IMR-90 (cell line): ENCODE results near the gene PLXNA1. TPM values are rescaled to one million over a fixed set of nuclear protein-coding genes. Genes with fewer than 3 reads are reported as not detected.

ENCODE experiments used
- ATAC-seq: fragments of 200-7000 bp; cut with Tn5 transposase; 2 replicates; pipeline ENCODE4 v1.9.1; 2020; ENCODE audit warnings: low read depth, mild to moderate bottlenecking, moderate library complexity
- BruUV-seq: library from RNA; stranded (reverse); fragments of 400-500 nt; replicated peaks from 2 replicates; lab custom pipeline; 2021; lab: Mats Ljungman, UMichigan
- CTCF ChIA-PET: fragments of 300-600 bp; formaldehyde crosslinking; extraction: SDS; loops from one replicate; lab custom pipeline; 2021; ENCODE audit warnings: antibody characterized with exemption; lab: Yijun Ruan, JAX
- POLR2A ChIA-PET: fragments of 300-600 bp; sonication (Branson Sonifier 250); formaldehyde crosslinking; loops from one replicate; lab custom pipeline; 2022; ENCODE audit warnings: antibody characterized with exemption; ENCODE audit not compliant: unreplicated experiment; lab: Charles Lee
- DNase-seq: peaks from one replicate; pipeline ENCODE4 v3.0.0; 2013
- H2AFZ ChIP-seq: replicated peaks from 2 replicates; pipeline ENCODE3; 2013; ENCODE audit warnings: low read length, mild to moderate bottlenecking; ENCODE audit not compliant: poor library complexity
- H2AK5ac ChIP-seq: 2 replicates; pipeline ENCODE4 v1.6.1; 2013; ENCODE audit warnings: low read depth, low read length, inconsistent platforms
- H2AK9ac ChIP-seq: replicated peaks from 2 replicates; pipeline ENCODE3; 2013; ENCODE audit warnings: mild to moderate bottlenecking, low read depth, low read length, moderate library complexity; ENCODE audit not compliant: poor library complexity
- H2BK120ac ChIP-seq: 2 replicates; pipeline ENCODE4 v1.6.1; 2013; ENCODE audit warnings: low read depth, low read length, inconsistent platforms
- H2BK15ac ChIP-seq: 3 replicates; pipeline ENCODE4 v1.6.1; 2013; ENCODE audit warnings: low read depth, low read length, inconsistent platforms
- H2BK20ac ChIP-seq: 2 replicates; pipeline ENCODE4 v1.6.1; 2013; ENCODE audit warnings: low read depth, mild to moderate bottlenecking, inconsistent platforms, low read length, moderate library complexity
- H2BK5ac ChIP-seq: 2 replicates; pipeline ENCODE4 v1.6.1; 2013; ENCODE audit warnings: mild to moderate bottlenecking, low read depth, low read length, inconsistent platforms; ENCODE audit not compliant: poor library complexity, severe bottlenecking
- H3K14ac ChIP-seq: replicated peaks from 2 replicates; pipeline ENCODE4 v1.6.1; 2013; ENCODE audit warnings: low read depth, low read length, inconsistent platforms
- H3K18ac ChIP-seq: 2 replicates; pipeline ENCODE4 v1.6.1; 2013; ENCODE audit warnings: low read depth, low read length, control low read depth
- H3K23ac ChIP-seq: 2 replicates; pipeline ENCODE4 v1.6.1; 2013; ENCODE audit warnings: low read depth, low read length, inconsistent platforms
- H3K27ac ChIP-seq: 2 replicates; pipeline ENCODE4 v1.5.1; 2013; ENCODE audit warnings: mild to moderate bottlenecking, control low read depth, low read length; ENCODE audit not compliant: insufficient read depth
- H3K27me3 ChIP-seq: 2 replicates; pipeline ENCODE4 v1.6.1; 2013; ENCODE audit warnings: low read length; ENCODE audit not compliant: control insufficient read depth, insufficient read depth
- H3K36me3 ChIP-seq: 2 replicates; pipeline ENCODE4 v1.6.1; 2013; ENCODE audit warnings: low read length, mixed read lengths; ENCODE audit not compliant: control insufficient read depth, insufficient read depth
- H3K4ac ChIP-seq: 2 replicates; pipeline ENCODE4 v1.6.1; 2013; ENCODE audit warnings: low read depth, low read length, inconsistent platforms
- H3K4me1 ChIP-seq: 2 replicates; pipeline ENCODE4 v1.6.1; 2013; ENCODE audit warnings: low read length, mixed read lengths; ENCODE audit not compliant: control insufficient read depth, insufficient read depth
- H3K4me2 ChIP-seq: 2 replicates; pipeline ENCODE4 v1.6.1; 2013; ENCODE audit warnings: low read depth, mild to moderate bottlenecking, control low read depth, low read length, moderate library complexity
- H3K4me3 ChIP-seq: 2 replicates; pipeline ENCODE4 v1.5.1; 2013; ENCODE audit warnings: low read depth, mild to moderate bottlenecking, control low read depth, low read length, moderate library complexity; ENCODE audit not compliant: insufficient read depth
- H3K56ac ChIP-seq: 2 replicates; pipeline ENCODE4 v1.6.1; 2013; ENCODE audit warnings: low read length, inconsistent platforms; ENCODE audit not compliant: insufficient read depth; ENCODE audit errors: extremely low read depth
- H3K79me1 ChIP-seq, 2 experiments: 2 replicates each; pipeline ENCODE4 v1.6.1; 2013; ENCODE audit warnings: low read length in 2 of 2, inconsistent platforms in 1 of 2, low read depth in 1 of 2
- H3K9ac ChIP-seq: 2 replicates; pipeline ENCODE4 v1.6.1; 2013; ENCODE audit warnings: low read depth, low read length, control low read depth
- H3K9me1 ChIP-seq: 2 replicates; pipeline ENCODE4 v1.6.1; 2013; ENCODE audit warnings: low read length, inconsistent platforms; ENCODE audit not compliant: insufficient read depth
- H3K9me3 ChIP-seq: 2 replicates; pipeline ENCODE4 v1.6.1; 2013; ENCODE audit warnings: low read length; ENCODE audit not compliant: control insufficient read depth, insufficient read depth
- H4K20me1 ChIP-seq: 2 replicates; pipeline ENCODE4 v1.6.1; 2013; ENCODE audit warnings: low read length, inconsistent platforms; ENCODE audit not compliant: insufficient read depth
- H4K5ac ChIP-seq: 2 replicates; pipeline ENCODE4 v1.6.1; 2013; ENCODE audit warnings: mild to moderate bottlenecking, low read depth, low read length, control low read depth
- H4K8ac ChIP-seq, 2 experiments: 2 replicates each; pipeline ENCODE4 v1.6.1; 2013; ENCODE audit warnings: low read depth in 2 of 2, low read length in 2 of 2, control low read depth in 1 of 2, inconsistent platforms in 1 of 2
- H4K91ac ChIP-seq: 2 replicates; pipeline ENCODE4 v1.6.1; 2013; ENCODE audit warnings: low read depth, low read length, inconsistent platforms; ENCODE audit not compliant: insufficient read depth
- BHLHE40 ChIP-seq: fragments of 150-350 bp; IDR thresholded peaks from 2 replicates; pipeline ENCODE4 v1.6.1; 2016; ENCODE audit warnings: mild to moderate bottlenecking, low read depth, low read length
- CEBPB ChIP-seq: IDR thresholded peaks from 2 replicates; pipeline ENCODE4 v1.6.1; 2012; ENCODE audit warnings: low read depth, low read length, improper control_type of control experiment
- CHD1 ChIP-seq: IDR thresholded peaks from 2 replicates; pipeline ENCODE4 v1.6.1; 2012; ENCODE audit warnings: low read depth, low read length, improper control_type of control experiment
- FOS ChIP-seq: fragments of 150-350 bp; IDR thresholded peaks from 2 replicates; pipeline ENCODE4 v1.6.1; 2016; ENCODE audit warnings: low read depth, low read length
- MAFK ChIP-seq: IDR thresholded peaks from 2 replicates; pipeline ENCODE4 v1.6.1; 2012; ENCODE audit warnings: low read depth, low read length, improper control_type of control experiment
- MAZ ChIP-seq: IDR thresholded peaks from 2 replicates; pipeline ENCODE4 v1.6.1; 2012; ENCODE audit warnings: low read depth, mild to moderate bottlenecking, low read length, improper control_type of control experiment, moderate library complexity, borderline replicate concordance
- MXI1 ChIP-seq: IDR thresholded peaks from 2 replicates; pipeline ENCODE4 v1.6.1; 2012; ENCODE audit warnings: low read depth, mild to moderate bottlenecking, low read length, moderate library complexity, borderline replicate concordance
- NFE2L2 ChIP-seq: fragments of 150-350 bp; IDR thresholded peaks from 2 replicates; pipeline ENCODE4 v1.6.1; 2016; ENCODE audit warnings: low read depth, mild to moderate bottlenecking, low read length
- POLR2A ChIP-seq: IDR thresholded peaks from 2 replicates; pipeline ENCODE4 v1.6.1; 2012; ENCODE audit warnings: mild to moderate bottlenecking, low read depth, low read length
- RAD21 ChIP-seq: IDR thresholded peaks from 2 replicates; pipeline ENCODE4 v1.6.1; 2012; ENCODE audit warnings: low read length, improper control_type of control experiment
- RCOR1 ChIP-seq: IDR thresholded peaks from 2 replicates; pipeline ENCODE4 v1.6.1; 2012; ENCODE audit warnings: mild to moderate bottlenecking, low read length, improper control_type of control experiment; ENCODE audit not compliant: insufficient replicate concordance
- RFX5 ChIP-seq: IDR thresholded peaks from 2 replicates; pipeline ENCODE4 v1.8.0; 2012; ENCODE audit warnings: low read depth, mild to moderate bottlenecking, low read length, moderate library complexity
- SMC3 ChIP-seq: fragments of 150-350 bp; IDR thresholded peaks from 2 replicates; pipeline ENCODE4 v1.6.1; 2016; ENCODE audit warnings: low read depth, mild to moderate bottlenecking, antibody characterized with exemption, low read length, moderate library complexity
- WGBS, 2 experiments: methylation state at CpG; one replicate each; pipeline versions ENCODE4 v1.1.5 to v1.1.7; 2013; ENCODE audit warnings: missing lambda C conversion rate in 2 of 2; ENCODE audit not compliant: insufficient read length in 1 of 2; ENCODE audit errors: extremely low coverage in 2 of 2; 5-methylcytosine and 5-hydroxymethylcytosine counted together
- dilution Hi-C: fragments of 300-500 bp; cut with HindIII; formaldehyde crosslinking; loops from one replicate; pipeline ENCODE4 v1.14.3; 2018; ENCODE audit warnings: low sequenced_read_pairs; ENCODE audit not compliant: unreplicated experiment
- in situ Hi-C: fragments of 300-500 bp; cut with MboI; formaldehyde crosslinking; loops from 3 replicates; pipeline ENCODE4 v1.14.3; 2019; ENCODE audit warnings: low sequenced_read_pairs, inconsistent platforms, mixed read lengths
- intact Hi-C: fragments of 100-400 bp; cut with micrococcal nuclease; formaldehyde crosslinking; loops from 2 replicates; pipeline ENCODE4 v1.10.0; 2022
- polyA plus RNA-seq, 3 experiments: library from polyadenylated mRNA; depleted of rRNA; stranded (reverse); fragments of >200 nt; gene quantifications; 2 replicates each; pipeline ENCODE4 v1.2.3, GENCODE V29; 2012; ENCODE audit warnings: low replicate concordance in 1 of 3
- total RNA-seq: library from RNA; depleted of rRNA; stranded (reverse); fragments of >200 nt; gene quantifications from 2 replicates; pipeline ENCODE4 v1.2.3, GENCODE V29; 2012
- TF ChIP-seq, protein P1 (sequence below): conservative IDR thresholded peaks from 2 replicates; pipeline ENCODE4 v1.5.1; 2012; ENCODE audit warnings: mild to moderate bottlenecking, low read depth, low read length, improper control_type of control experiment
- TF ChIP-seq, protein P2 (sequence below): fragments of 150-350 bp; IDR thresholded peaks from 2 replicates; pipeline ENCODE4 v1.6.1; 2017; ENCODE audit warnings: mild to moderate bottlenecking, antibody characterized with exemption, low read length, low read depth
- TF ChIP-seq, protein P3 (sequence below): fragments of 150-350 bp; IDR thresholded peaks from 2 replicates; pipeline ENCODE4 v1.6.1; 2016; ENCODE audit warnings: low read depth, mild to moderate bottlenecking, low read length, moderate library complexity, borderline replicate concordance

Gene PLXNA1
- total and polyA plus RNA-seq, 2 of the 4 experiments (the other 2 are of a cell fraction): 13.6 to 49.4 TPM

DNA sequence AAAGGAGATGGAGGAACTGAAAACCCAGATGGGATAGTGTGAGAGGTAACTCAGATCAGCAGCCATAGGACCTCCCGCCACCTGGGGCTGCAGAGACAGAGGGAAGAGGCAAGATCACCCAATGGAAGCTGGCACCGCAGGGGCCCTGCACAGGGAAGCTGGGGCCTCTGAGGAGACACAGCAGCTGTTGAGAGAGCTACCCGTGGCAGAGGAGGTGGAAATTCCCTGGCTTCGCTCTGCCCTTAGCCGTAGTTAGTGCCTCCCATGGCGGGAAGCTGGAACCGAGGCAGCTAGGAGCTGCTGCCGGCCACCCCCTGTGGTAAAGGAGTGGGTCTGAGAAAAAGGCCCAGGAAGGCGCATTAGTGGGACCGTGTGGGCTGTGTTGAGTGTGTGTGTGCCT lies 18.0 kb upstream of the PLXNA1 start:
- no peak overlapping the region for H3K18ac ChIP-seq
- H3K4me3 ChIP-seq: no peak overlapping the region
- no peak overlapping the region for H3K4ac ChIP-seq
- H2BK120ac ChIP-seq: no peak overlapping the region
- no peak overlapping the region for H3K4me2 ChIP-seq
- no peak overlapping the region for H2AK9ac ChIP-seq
- CTCF ChIA-PET: no interaction called here
- no peaks in the 10 kb centered on the region for H3K27me3 ChIP-seq
- no TSS peak for BruUV-seq
- H3K36me3 ChIP-seq: no peaks in the 10 kb centered on the region
- no peak overlapping the region for H2BK15ac ChIP-seq
- DNase-seq (no peak), ATAC-seq (no peak)
- H2AFZ ChIP-seq: no peak overlapping the region
- intact Hi-C loops: loop anchor here (5.0 kb wide), 1 partner anchor 113 kb away; no protein-coding TSS in a partner anchor
- in situ Hi-C loops: no loop called here
- H3K9me3 ChIP-seq: no peaks in the 10 kb centered on the region
- TF ChIP-seq MAFK (no peak), BHLHE40 (no peak), CHD1 (no peak), MXI1 (no peak), RCOR1 (no peak), NFE2L2 (no peak), SMC3 (no peak), POLR2A (no peak), RFX5 (no peak), RAD21 (no peak), FOS (no peak), MAZ (no peak), CEBPB (no peak)
- TF ChIP-seq, protein P1, sequence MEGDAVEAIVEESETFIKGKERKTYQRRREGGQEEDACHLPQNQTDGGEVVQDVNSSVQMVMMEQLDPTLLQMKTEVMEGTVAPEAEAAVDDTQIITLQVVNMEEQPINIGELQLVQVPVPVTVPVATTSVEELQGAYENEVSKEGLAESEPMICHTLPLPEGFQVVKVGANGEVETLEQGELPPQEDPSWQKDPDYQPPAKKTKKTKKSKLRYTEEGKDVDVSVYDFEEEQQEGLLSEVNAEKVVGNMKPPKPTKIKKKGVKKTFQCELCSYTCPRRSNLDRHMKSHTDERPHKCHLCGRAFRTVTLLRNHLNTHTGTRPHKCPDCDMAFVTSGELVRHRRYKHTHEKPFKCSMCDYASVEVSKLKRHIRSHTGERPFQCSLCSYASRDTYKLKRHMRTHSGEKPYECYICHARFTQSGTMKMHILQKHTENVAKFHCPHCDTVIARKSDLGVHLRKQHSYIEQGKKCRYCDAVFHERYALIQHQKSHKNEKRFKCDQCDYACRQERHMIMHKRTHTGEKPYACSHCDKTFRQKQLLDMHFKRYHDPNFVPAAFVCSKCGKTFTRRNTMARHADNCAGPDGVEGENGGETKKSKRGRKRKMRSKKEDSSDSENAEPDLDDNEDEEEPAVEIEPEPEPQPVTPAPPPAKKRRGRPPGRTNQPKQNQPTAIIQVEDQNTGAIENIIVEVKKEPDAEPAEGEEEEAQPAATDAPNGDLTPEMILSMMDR: no peak
- TF ChIP-seq, protein P2, sequence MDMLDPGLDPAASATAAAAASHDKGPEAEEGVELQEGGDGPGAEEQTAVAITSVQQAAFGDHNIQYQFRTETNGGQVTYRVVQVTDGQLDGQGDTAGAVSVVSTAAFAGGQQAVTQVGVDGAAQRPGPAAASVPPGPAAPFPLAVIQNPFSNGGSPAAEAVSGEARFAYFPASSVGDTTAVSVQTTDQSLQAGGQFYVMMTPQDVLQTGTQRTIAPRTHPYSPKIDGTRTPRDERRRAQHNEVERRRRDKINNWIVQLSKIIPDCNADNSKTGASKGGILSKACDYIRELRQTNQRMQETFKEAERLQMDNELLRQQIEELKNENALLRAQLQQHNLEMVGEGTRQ: no peak
- TF ChIP-seq, protein P3, sequence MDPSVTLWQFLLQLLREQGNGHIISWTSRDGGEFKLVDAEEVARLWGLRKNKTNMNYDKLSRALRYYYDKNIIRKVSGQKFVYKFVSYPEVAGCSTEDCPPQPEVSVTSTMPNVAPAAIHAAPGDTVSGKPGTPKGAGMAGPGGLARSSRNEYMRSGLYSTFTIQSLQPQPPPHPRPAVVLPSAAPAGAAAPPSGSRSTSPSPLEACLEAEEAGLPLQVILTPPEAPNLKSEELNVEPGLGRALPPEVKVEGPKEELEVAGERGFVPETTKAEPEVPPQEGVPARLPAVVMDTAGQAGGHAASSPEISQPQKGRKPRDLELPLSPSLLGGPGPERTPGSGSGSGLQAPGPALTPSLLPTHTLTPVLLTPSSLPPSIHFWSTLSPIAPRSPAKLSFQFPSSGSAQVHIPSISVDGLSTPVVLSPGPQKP: no peak
- no peak overlapping the region for H3K14ac ChIP-seq
- peaks cover 7% of the 10 kb centered on the region for H3K9me1 ChIP-seq
- WGBS, 2 experiments: 47% methylated on average over 2 of the region's 10 CpGs; no CpG with 5 or more reads in 1 of the 2 experiments
- dilution Hi-C loops: no loop called here
- H3K56ac ChIP-seq: no peak overlapping the region
- H2AK5ac ChIP-seq: no peak overlapping the region
- no peak overlapping the region for H3K23ac ChIP-seq
- POLR2A ChIA-PET: no interaction called here
- H4K8ac ChIP-seq: no peak overlapping the region
- no peak overlapping the region for H4K91ac ChIP-seq
- H3K79me1 ChIP-seq: no peaks in the 10 kb centered on the region
- peaks cover 15% of the 10 kb centered on the region for H3K4me1 ChIP-seq
- H4K5ac ChIP-seq: no peak overlapping the region
- no peaks in the 10 kb centered on the region for H4K20me1 ChIP-seq
- H2BK5ac ChIP-seq: no peak overlapping the region
- H2BK20ac ChIP-seq: no peak overlapping the region
- H3K9ac ChIP-seq: no peak overlapping the region
- no peak overlapping the region for H3K27ac ChIP-seq
